ENCODE results near the gene PKD1. TPM values are rescaled to one million over a fixed set of nuclear protein-coding genes. Genes with fewer than 3 reads are reported as not detected.

The PKD1 gene
- total RNA-seq, 1 experiment from 2014 or later = 102 TPM

- TF ChIP-seq GTF2I (CRISPR knock-in tag; conservative IDR thresholded peaks at IDR 0.05) = 0 out of 2 replicates have a peak, but pooled peaks have one; percentile 57
- no peak for TF ChIP-seq NR3C1 (CRISPR knock-in tag; conservative IDR thresholded peaks at IDR 0.05; ENCODE audit: low read depth)
- TF ChIP-seq USF2 (CRISPR knock-in tag; IDR thresholded peaks at IDR 0.05) = no peak
- peak; percentile 44; the same call in 1 of the 2 replicates for TF ChIP-seq SMAD3 (CRISPR knock-in tag; IDR thresholded peaks at IDR 0.05; ENCODE audit: borderline replicate concordance)
- TF ChIP-seq ZSCAN18 (CRISPR knock-in tag; IDR thresholded peaks at IDR 0.05) = no peak
- peak; percentile 44 for TF ChIP-seq EMX1 (CRISPR knock-in tag; IDR thresholded peaks at IDR 0.05)
- TF ChIP-seq AFF4 (CRISPR knock-in tag; IDR thresholded peaks at IDR 0.05; ENCODE audit: borderline replicate concordance) = 0 out of 2 replicates have a peak, but pooled peaks have one; percentile 40
- peak; percentile 91 for TF ChIP-seq ZNF671 (CRISPR knock-in tag; IDR thresholded peaks at IDR 0.05)
- TF ChIP-seq AR (CRISPR knock-in tag; IDR thresholded peaks at IDR 0.05) = peak; percentile 83; the same call in 1 of the 2 replicates
- peak; percentile 31; the same call in 1 of the 2 replicates for TF ChIP-seq CREM (CRISPR knock-in tag; IDR thresholded peaks at IDR 0.05)
- TF ChIP-seq SOX15 (CRISPR knock-in tag; IDR thresholded peaks at IDR 0.05) = no peak
- no peak for TF ChIP-seq ZMAT4 (CRISPR knock-in tag; IDR thresholded peaks at IDR 0.05)
- TF ChIP-seq NFYB (CRISPR knock-in tag; conservative IDR thresholded peaks at IDR 0.05; ENCODE audit: low read depth) = 0 out of 2 replicates have a peak, but pooled peaks have one; percentile 23
- TF ChIP-seq ZNF532 (CRISPR knock-in tag; IDR thresholded peaks at IDR 0.05; ENCODE audit: borderline replicate concordance) = 0 out of 2 replicates have a peak, but pooled peaks have one; percentile 2
- TF ChIP-seq PRRX2 (CRISPR knock-in tag; IDR thresholded peaks at IDR 0.05) = peak; percentile 87
- 0 out of 2 replicates have a peak, but pooled peaks have one; percentile 56 for TF ChIP-seq RELA (CRISPR knock-in tag; IDR thresholded peaks at IDR 0.05; ENCODE audit: borderline replicate concordance)
- no peak for TF ChIP-seq ATF6 (CRISPR knock-in tag; IDR thresholded peaks at IDR 0.05)
- peak; percentile 63; the same call in 1 of the 2 replicates for TF ChIP-seq NFE2L1 (CRISPR knock-in tag; IDR thresholded peaks at IDR 0.05)
- TF ChIP-seq ZNF263 (CRISPR knock-in tag; IDR thresholded peaks at IDR 0.05; ENCODE audit: low read depth) = no peak
- TF ChIP-seq MYBL2 (CRISPR knock-in tag; IDR thresholded peaks at IDR 0.05) = no peak; the same call in 1 of the 2 replicates
- TF ChIP-seq CREB1 (CRISPR knock-in tag; IDR thresholded peaks at IDR 0.05) = peak; percentile 69
- TF ChIP-seq ZNF423 (CRISPR knock-in tag; IDR thresholded peaks at IDR 0.05) = peak; percentile 48; the same call in 1 of the 2 replicates
Measured at GRCh38 chr16:2151188-2152091, 15.7 kb upstream of the PKD1 start (continued).
